ENCODE data around the gene SYNJ2.

SYNJ2 gene

GRCh38 chr6:158125271-158125670 is 143.6 kb downstream of the SYNJ2 start:
- TF ChIP-seq EZH2phosphoT487 (IDR thresholded peaks at IDR 0.05; ENCODE audit: low read depth): no peak
- TF ChIP-seq CTCF (IDR thresholded peaks at IDR 0.05; ENCODE audit: low read depth, low read length): no peak
- H3K4me1 ChIP-seq (ENCODE audit: low read length): no peaks in the 10 kb centered on the region
- H3K27me3 ChIP-seq (ENCODE audit: low read depth, low read length): no peaks in the 10 kb centered on the region
- H2AFZ ChIP-seq (ENCODE audit: low read depth, low read length): no peak overlapping the region
- H3K9ac ChIP-seq (ENCODE audit: low read length): no peak overlapping the region
- no peak overlapping the region for H3K4me2 ChIP-seq (ENCODE audit: low read length)
- H3K9me3 ChIP-seq (ENCODE audit: insufficient read depth, low read length): no peaks in the 10 kb centered on the region
- H3K79me2 ChIP-seq (ENCODE audit: low read length): no peaks in the 10 kb centered on the region
- no peaks in the 10 kb centered on the region for H4K20me1 ChIP-seq (ENCODE audit: insufficient read depth, low read length)
- H3K27ac ChIP-seq (ENCODE audit: low read length): no peak overlapping the region
- H3K4me3 ChIP-seq (ENCODE audit: low read length): no peak overlapping the region
- no peaks in the 10 kb centered on the region for H3K36me3 ChIP-seq (replicated peaks; ENCODE audit: low read depth, low read length)

- no peaks in the 10 kb centered on the region for H4K20me1 ChIP-seq (ENCODE audit: insufficient read depth, low read length)
- H2AFZ ChIP-seq (ENCODE audit: low read depth, low read length): no peak overlapping the region
- no peaks in the 10 kb centered on the region for H3K4me1 ChIP-seq (ENCODE audit: low read length)
- no peak overlapping the region for H3K4me2 ChIP-seq (ENCODE audit: low read length)
- peak; percentile 40 for TF ChIP-seq CTCF (IDR thresholded peaks at IDR 0.05; ENCODE audit: low read depth, low read length)
- no peak for TF ChIP-seq EZH2phosphoT487 (IDR thresholded peaks at IDR 0.05; ENCODE audit: low read depth)
- no peak overlapping the region for H3K27ac ChIP-seq (ENCODE audit: low read length)
- no peaks in the 10 kb centered on the region for H3K27me3 ChIP-seq (ENCODE audit: low read depth, low read length)
- no peaks in the 10 kb centered on the region for H3K36me3 ChIP-seq (replicated peaks; ENCODE audit: low read depth, low read length)
- H3K4me3 ChIP-seq (ENCODE audit: low read length): no peak overlapping the region
- H3K9me3 ChIP-seq (ENCODE audit: insufficient read depth, low read length): no peaks in the 10 kb centered on the region
- no peaks in the 10 kb centered on the region for H3K79me2 ChIP-seq (ENCODE audit: low read length)
- H3K9ac ChIP-seq (ENCODE audit: low read length): no peak overlapping the region
Measured at GRCh38 chr6:158131926-158132325, 150.3 kb downstream of the SYNJ2 start.

GRCh38 chr6:158142789-158143188 is 161.1 kb downstream of the SYNJ2 start:
- Histone ChIP-seq H3K4me2 (ENCODE audit: low read length) (no peak overlapping the region), H3K27ac (ENCODE audit: low read length) (no peak overlapping the region), H4K20me1 (ENCODE audit: insufficient read depth, low read length) (no peaks in the 10 kb centered on the region), H3K27me3 (ENCODE audit: low read depth, low read length) (no peaks in the 10 kb centered on the region), H3K9ac (ENCODE audit: low read length) (no peak overlapping the region), H3K36me3 (replicated peaks; ENCODE audit: low read depth, low read length) (no peaks in the 10 kb centered on the region), H3K4me1 (ENCODE audit: low read length) (no peaks in the 10 kb centered on the region), H2AFZ (ENCODE audit: low read depth, low read length) (no peak overlapping the region), H3K79me2 (ENCODE audit: low read length) (no peaks in the 10 kb centered on the region), H3K9me3 (ENCODE audit: insufficient read depth, low read length) (no peaks in the 10 kb centered on the region), H3K4me3 (ENCODE audit: low read length) (no peak overlapping the region)
- TF ChIP-seq CTCF (IDR thresholded peaks at IDR 0.05; ENCODE audit: low read depth, low read length) (no peak), EZH2phosphoT487 (IDR thresholded peaks at IDR 0.05; ENCODE audit: low read depth) (no peak)

- Histone ChIP-seq H3K4me1 (ENCODE audit: low read length) (no peaks in the 10 kb centered on the region), H3K9ac (ENCODE audit: low read length) (no peak overlapping the region), H3K4me3 (ENCODE audit: low read length) (no peak overlapping the region), H3K36me3 (replicated peaks; ENCODE audit: low read depth, low read length) (no peaks in the 10 kb centered on the region), H3K79me2 (ENCODE audit: low read length) (no peaks in the 10 kb centered on the region), H4K20me1 (ENCODE audit: insufficient read depth, low read length) (no peaks in the 10 kb centered on the region), H3K9me3 (ENCODE audit: insufficient read depth, low read length) (no peaks in the 10 kb centered on the region), H2AFZ (ENCODE audit: low read depth, low read length) (no peak overlapping the region), H3K27me3 (ENCODE audit: low read depth, low read length) (no peaks in the 10 kb centered on the region), H3K4me2 (ENCODE audit: low read length) (no peak overlapping the region), H3K27ac (ENCODE audit: low read length) (no peak overlapping the region)
- TF ChIP-seq CTCF (IDR thresholded peaks at IDR 0.05; ENCODE audit: low read depth, low read length) (peak; percentile 42), EZH2phosphoT487 (IDR thresholded peaks at IDR 0.05; ENCODE audit: low read depth) (no peak)
Measured at GRCh38 chr6:158143700-158144099, 162.0 kb downstream of the SYNJ2 start.
